ENCODE results near the gene CLCN5.

The CLCN5 gene

GRCh38 chrX:50098241-50098640 lies 175.8 kb downstream of the CLCN5 start:
- no peak overlapping the region for H3K27ac ChIP-seq (ENCODE audit: low read depth, low read length)
- no peak overlapping the region for H3K9ac ChIP-seq (ENCODE audit: low read length)
- H3K4me1 ChIP-seq (ENCODE audit: control insufficient read depth, low read depth, low read length), result no peaks in the 10 kb centered on the region
- no peak overlapping the region for H4K5ac ChIP-seq (ENCODE audit: low read length)
- no peak overlapping the region for H3K18ac ChIP-seq (ENCODE audit: low read length)
- no peak overlapping the region for H2BK120ac ChIP-seq (ENCODE audit: low read depth, low read length)
- no peak overlapping the region for H3K4me2 ChIP-seq (ENCODE audit: low read length)
- no peak overlapping the region for H2AK5ac ChIP-seq (ENCODE audit: low read length)
- no peaks in the 10 kb centered on the region for H3K79me1 ChIP-seq (ENCODE audit: low read length)
- no peak overlapping the region for H3K4me3 ChIP-seq (ENCODE audit: low read length)
- DNase-seq, result no peak
- H3K27me3 ChIP-seq (ENCODE audit: insufficient read depth, low read length, poor library complexity), result no peaks in the 10 kb centered on the region
- H3K79me2 ChIP-seq (ENCODE audit: control insufficient read depth, insufficient read depth, low read length), result no peaks in the 10 kb centered on the region
- H2BK15ac ChIP-seq (replicated peaks; ENCODE audit: low read depth), result no peak overlapping the region
- H3K23ac ChIP-seq (ENCODE audit: low read length), result no peak overlapping the region
- no peaks in the 10 kb centered on the region for H3K36me3 ChIP-seq (ENCODE audit: control insufficient read depth, insufficient read depth, low read length)
- H4K8ac ChIP-seq (ENCODE audit: low read depth, low read length), result no peak overlapping the region
- no peak overlapping the region for H3K56ac ChIP-seq (ENCODE audit: low read length)
- no peak overlapping the region for H2BK5ac ChIP-seq (ENCODE audit: low read length)
- no CpG with 5 or more reads among the region's 3 CpGs for WGBS (ENCODE audit: extremely low coverage, insufficient coverage, low lambda C conversion rate)
- H3K4ac ChIP-seq (ENCODE audit: low read depth, low read length), result no peak overlapping the region

GRCh38 chrX:50098749-50099148 lies 176.4 kb downstream of the CLCN5 start:
- no peaks in the 10 kb centered on the region for H3K79me1 ChIP-seq (ENCODE audit: low read length)
- no peak overlapping the region for H3K4me3 ChIP-seq (ENCODE audit: low read length)
- no peak overlapping the region for H3K4ac ChIP-seq (ENCODE audit: low read depth, low read length)
- H4K8ac ChIP-seq (ENCODE audit: low read depth, low read length), result no peak overlapping the region
- no peak overlapping the region for H2BK15ac ChIP-seq (replicated peaks; ENCODE audit: low read depth)
- H3K9ac ChIP-seq (ENCODE audit: low read length), result no peak overlapping the region
- no peak overlapping the region for H2AK5ac ChIP-seq (ENCODE audit: low read length)
- no peaks in the 10 kb centered on the region for H3K27me3 ChIP-seq (ENCODE audit: insufficient read depth, low read length, poor library complexity)
- no peak for DNase-seq
- no peak overlapping the region for H3K27ac ChIP-seq (ENCODE audit: low read depth, low read length)
- no peak overlapping the region for H3K4me2 ChIP-seq (ENCODE audit: low read length)
- no peak overlapping the region for H3K18ac ChIP-seq (ENCODE audit: low read length)
- H3K23ac ChIP-seq (ENCODE audit: low read length), result no peak overlapping the region
- H3K56ac ChIP-seq (ENCODE audit: low read length), result no peak overlapping the region
- H2BK5ac ChIP-seq (ENCODE audit: low read length), result no peak overlapping the region
- no peak overlapping the region for H4K5ac ChIP-seq (ENCODE audit: low read length)
- no peaks in the 10 kb centered on the region for H3K79me2 ChIP-seq (ENCODE audit: control insufficient read depth, insufficient read depth, low read length)
- WGBS (ENCODE audit: extremely low coverage, insufficient coverage, low lambda C conversion rate), result no CpG with 5 or more reads among the region's 5 CpGs
- H2BK120ac ChIP-seq (ENCODE audit: low read depth, low read length), result no peak overlapping the region
- H3K4me1 ChIP-seq (ENCODE audit: control insufficient read depth, low read depth, low read length), result no peaks in the 10 kb centered on the region
- no peaks in the 10 kb centered on the region for H3K36me3 ChIP-seq (ENCODE audit: control insufficient read depth, insufficient read depth, low read length)

GRCh38 chrX:50099331-50099730 lies 176.9 kb downstream of the CLCN5 start:
- Histone ChIP-seq H3K9ac (ENCODE audit: low read length) (no peak overlapping the region), H2BK15ac (replicated peaks; ENCODE audit: low read depth) (no peak overlapping the region), H3K4me2 (ENCODE audit: low read length) (no peak overlapping the region), H3K27ac (ENCODE audit: low read depth, low read length) (no peak overlapping the region), H3K4ac (ENCODE audit: low read depth, low read length) (no peak overlapping the region), H3K23ac (ENCODE audit: low read length) (no peak overlapping the region), H3K56ac (ENCODE audit: low read length) (no peak overlapping the region), H3K79me2 (ENCODE audit: control insufficient read depth, insufficient read depth, low read length) (no peaks in the 10 kb centered on the region), H3K18ac (ENCODE audit: low read length) (no peak overlapping the region), H2BK120ac (ENCODE audit: low read depth, low read length) (no peak overlapping the region), H4K8ac (ENCODE audit: low read depth, low read length) (no peak overlapping the region), H3K27me3 (ENCODE audit: insufficient read depth, low read length, poor library complexity) (no peaks in the 10 kb centered on the region), H3K36me3 (ENCODE audit: control insufficient read depth, insufficient read depth, low read length) (no peaks in the 10 kb centered on the region), H3K79me1 (ENCODE audit: low read length) (no peaks in the 10 kb centered on the region), H2AK5ac (ENCODE audit: low read length) (no peak overlapping the region), H3K4me1 (ENCODE audit: control insufficient read depth, low read depth, low read length) (no peaks in the 10 kb centered on the region), H2BK5ac (ENCODE audit: low read length) (no peak overlapping the region), H3K4me3 (ENCODE audit: low read length) (no peak overlapping the region), H4K5ac (ENCODE audit: low read length) (no peak overlapping the region)
- DNase-seq, result no peak
- WGBS (ENCODE audit: extremely low coverage, insufficient coverage, low lambda C conversion rate), result no CpG with 5 or more reads among the region's 4 CpGs

- Histone ChIP-seq H3K56ac (ENCODE audit: low read length) (no peak overlapping the region), H3K79me2 (ENCODE audit: control insufficient read depth, insufficient read depth, low read length) (no peaks in the 10 kb centered on the region), H3K4me1 (ENCODE audit: control insufficient read depth, low read depth, low read length) (no peaks in the 10 kb centered on the region), H4K5ac (ENCODE audit: low read length) (no peak overlapping the region), H2BK5ac (ENCODE audit: low read length) (no peak overlapping the region), H2BK15ac (replicated peaks; ENCODE audit: low read depth) (no peak overlapping the region), H3K27me3 (ENCODE audit: insufficient read depth, low read length, poor library complexity) (no peaks in the 10 kb centered on the region), H3K79me1 (ENCODE audit: low read length) (no peaks in the 10 kb centered on the region), H3K23ac (ENCODE audit: low read length) (no peak overlapping the region), H3K4me3 (ENCODE audit: low read length) (no peak overlapping the region), H3K27ac (ENCODE audit: low read depth, low read length) (no peak overlapping the region), H3K18ac (ENCODE audit: low read length) (no peak overlapping the region), H4K8ac (ENCODE audit: low read depth, low read length) (no peak overlapping the region), H3K4ac (ENCODE audit: low read depth, low read length) (no peak overlapping the region), H2BK120ac (ENCODE audit: low read depth, low read length) (no peak overlapping the region), H3K36me3 (ENCODE audit: control insufficient read depth, insufficient read depth, low read length) (no peaks in the 10 kb centered on the region), H2AK5ac (ENCODE audit: low read length) (no peak overlapping the region), H3K9ac (ENCODE audit: low read length) (no peak overlapping the region), H3K4me2 (ENCODE audit: low read length) (no peak overlapping the region)
- peak; percentile 44 for DNase-seq
- WGBS (ENCODE audit: extremely low coverage, insufficient coverage, low lambda C conversion rate), result no CpG with 5 or more reads among the region's 3 CpGs
Measured at GRCh38 chrX:50100188-50100587, 177.8 kb downstream of the CLCN5 start.

- Histone ChIP-seq H3K4me2 (ENCODE audit: low read length) (no peak overlapping the region), H3K23ac (ENCODE audit: low read length) (no peak overlapping the region), H3K79me2 (ENCODE audit: control insufficient read depth, insufficient read depth, low read length) (no peaks in the 10 kb centered on the region), H2BK5ac (ENCODE audit: low read length) (no peak overlapping the region), H3K4me3 (ENCODE audit: low read length) (no peak overlapping the region), H3K79me1 (ENCODE audit: low read length) (no peaks in the 10 kb centered on the region), H3K4me1 (ENCODE audit: control insufficient read depth, low read depth, low read length) (no peaks in the 10 kb centered on the region), H4K8ac (ENCODE audit: low read depth, low read length) (no peak overlapping the region), H2BK120ac (ENCODE audit: low read depth, low read length) (no peak overlapping the region), H3K9ac (ENCODE audit: low read length) (no peak overlapping the region), H4K5ac (ENCODE audit: low read length) (no peak overlapping the region), H3K27ac (ENCODE audit: low read depth, low read length) (no peak overlapping the region), H3K27me3 (ENCODE audit: insufficient read depth, low read length, poor library complexity) (no peaks in the 10 kb centered on the region), H2BK15ac (replicated peaks; ENCODE audit: low read depth) (no peak overlapping the region), H3K18ac (ENCODE audit: low read length) (no peak overlapping the region), H3K56ac (ENCODE audit: low read length) (no peak overlapping the region), H3K36me3 (ENCODE audit: control insufficient read depth, insufficient read depth, low read length) (no peaks in the 10 kb centered on the region), H3K4ac (ENCODE audit: low read depth, low read length) (no peak overlapping the region), H2AK5ac (ENCODE audit: low read length) (no peak overlapping the region)
- no peak for DNase-seq
- WGBS (ENCODE audit: extremely low coverage, insufficient coverage, low lambda C conversion rate), result no CpG with 5 or more reads among the region's 1 CpG
Measured at GRCh38 chrX:50103176-50103575, 180.8 kb downstream of the CLCN5 start.

GRCh38 chrX:50103866-50104566 lies 181.6 kb downstream of the CLCN5 start:
- no peak overlapping the region for H3K56ac ChIP-seq (ENCODE audit: low read length)
- H3K36me3 ChIP-seq (ENCODE audit: control insufficient read depth, insufficient read depth, low read length), result no peaks in the 10 kb centered on the region
- no peaks in the 10 kb centered on the region for H3K4me1 ChIP-seq (ENCODE audit: control insufficient read depth, low read depth, low read length)
- H3K4me3 ChIP-seq (ENCODE audit: low read length), result no peak overlapping the region
- no peaks in the 10 kb centered on the region for H3K79me2 ChIP-seq (ENCODE audit: control insufficient read depth, insufficient read depth, low read length)
- H3K4me2 ChIP-seq (ENCODE audit: low read length), result no peak overlapping the region
- H2BK5ac ChIP-seq (ENCODE audit: low read length), result no peak overlapping the region
- no peak overlapping the region for H3K4ac ChIP-seq (ENCODE audit: low read depth, low read length)
- no peaks in the 10 kb centered on the region for H3K79me1 ChIP-seq (ENCODE audit: low read length)
- H3K27ac ChIP-seq (ENCODE audit: low read depth, low read length), result no peak overlapping the region
- H3K23ac ChIP-seq (ENCODE audit: low read length), result no peak overlapping the region
- no CpG with 5 or more reads among the region's 5 CpGs for WGBS (ENCODE audit: extremely low coverage, insufficient coverage, low lambda C conversion rate)
- H4K5ac ChIP-seq (ENCODE audit: low read length), result no peak overlapping the region
- no peak overlapping the region for H2BK120ac ChIP-seq (ENCODE audit: low read depth, low read length)
- no peak overlapping the region for H3K9ac ChIP-seq (ENCODE audit: low read length)
- no peak overlapping the region for H2AK5ac ChIP-seq (ENCODE audit: low read length)
- no peak overlapping the region for H4K8ac ChIP-seq (ENCODE audit: low read depth, low read length)
- H3K18ac ChIP-seq (ENCODE audit: low read length), result no peak overlapping the region
- no peak overlapping the region for H2BK15ac ChIP-seq (replicated peaks; ENCODE audit: low read depth)
- no peak for DNase-seq
- H3K27me3 ChIP-seq (ENCODE audit: insufficient read depth, low read length, poor library complexity), result no peaks in the 10 kb centered on the region

All from mesendoderm (in vitro differentiated cells).